Activated CD8-positive, alpha-beta memory T cell treated with anti-CD3 and anti-CD28 coated beads for 1 hour (primary cell): ENCODE results near the gene PMF1.
"Not testable (repeated sequence)": the region's sequence is repeated elsewhere in the genome, so short reads cannot be mapped to it uniquely, and the experiment has no call there.

ENCODE experiments used
- DNase-seq, 2 donors: peaks; one replicate each; pipeline ENCODE4 v3.0.0-alpha.2; 2020; ENCODE audit warnings: low read depth in 1 of 2; ENCODE audit errors: extremely low read depth in 1 of 2

The PMF1 gene

DNA sequence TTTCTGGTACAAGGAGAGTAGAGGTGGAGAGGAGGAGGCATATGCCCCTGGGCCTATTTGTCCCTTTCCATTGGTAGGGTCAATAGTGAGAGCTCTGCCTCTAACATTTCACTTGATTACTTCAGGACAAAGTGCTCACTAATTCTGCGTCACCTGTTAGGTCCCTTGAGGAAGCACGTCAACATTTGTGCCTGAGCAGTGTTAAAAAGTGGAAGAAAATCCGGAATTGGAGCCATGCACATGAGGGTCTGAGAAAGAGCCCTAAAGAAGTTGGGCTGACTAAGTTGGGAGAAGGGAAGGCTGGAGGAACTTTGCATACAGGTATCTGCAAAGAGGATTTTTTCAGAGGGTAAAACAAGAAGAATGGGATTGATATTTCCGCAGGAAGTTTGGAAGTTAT is 17.0 kb upstream of the PMF1 start:
- no peak for DNase-seq

DNA sequence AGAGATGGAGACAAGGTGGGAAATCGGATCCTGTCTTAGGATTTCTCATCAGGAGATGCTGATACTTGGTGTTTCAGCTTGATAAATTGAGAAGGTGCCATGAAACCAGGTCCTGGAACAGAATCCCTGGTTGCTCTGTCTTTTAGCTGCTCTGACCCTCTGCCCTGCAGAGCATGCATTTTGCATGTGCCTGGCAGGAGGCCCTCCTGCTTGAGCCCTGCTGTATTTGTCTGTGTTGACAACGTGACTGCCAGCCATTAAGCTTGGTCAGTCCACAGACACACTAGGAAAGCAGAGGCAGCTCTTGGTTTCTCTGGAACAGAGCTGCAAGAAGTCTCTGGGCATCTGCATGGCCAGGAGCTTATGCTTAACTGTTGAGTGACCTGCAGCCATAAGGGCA is 16.4 kb upstream of the PMF1 start:
- no peak for DNase-seq

DNA sequence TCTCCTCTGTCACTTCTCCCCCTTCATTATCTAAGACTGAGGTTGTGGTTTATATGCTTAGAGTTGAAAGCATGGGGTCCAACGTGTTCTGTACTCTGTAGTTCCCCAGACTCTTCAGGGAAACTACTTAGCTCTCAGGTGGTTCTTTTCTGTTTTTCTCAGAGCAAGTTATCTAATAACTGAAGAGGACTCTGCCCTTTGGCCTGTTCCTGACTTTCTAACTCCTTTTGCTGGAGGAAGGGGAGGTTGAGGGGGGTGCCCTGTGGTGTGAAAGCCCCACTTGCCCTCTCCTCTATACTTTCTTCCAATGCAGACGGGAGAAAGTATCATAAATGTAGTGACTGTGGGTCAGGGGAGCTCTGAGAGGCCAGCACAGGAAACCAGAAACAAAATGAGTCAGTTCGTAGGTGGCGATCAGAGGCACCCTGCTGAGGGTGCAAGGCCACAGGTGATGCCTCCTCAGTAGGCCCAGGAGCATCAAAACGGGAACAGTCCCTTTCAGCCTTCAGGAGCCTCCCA is 13.9 kb upstream of the PMF1 start:
- no peak for DNase-seq

DNA sequence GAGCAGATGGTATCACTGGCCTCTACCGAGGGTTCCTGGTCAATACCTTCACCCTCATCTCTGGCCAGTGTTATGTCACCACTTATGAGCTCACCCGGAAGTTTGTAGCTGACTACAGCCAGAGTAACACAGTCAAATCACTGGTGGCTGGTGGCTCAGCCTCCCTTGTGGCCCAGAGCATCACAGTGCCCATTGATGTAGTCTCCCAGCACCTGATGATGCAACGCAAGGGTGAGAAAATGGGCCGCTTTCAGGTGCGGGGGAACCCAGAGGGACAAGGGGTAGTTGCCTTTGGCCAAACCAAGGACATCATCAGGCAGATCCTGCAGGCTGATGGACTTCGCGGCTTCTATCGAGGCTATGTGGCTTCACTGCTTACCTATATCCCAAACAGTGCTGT is 12.8 kb upstream of the PMF1 start:
- DNase-seq: no peak

DNA sequence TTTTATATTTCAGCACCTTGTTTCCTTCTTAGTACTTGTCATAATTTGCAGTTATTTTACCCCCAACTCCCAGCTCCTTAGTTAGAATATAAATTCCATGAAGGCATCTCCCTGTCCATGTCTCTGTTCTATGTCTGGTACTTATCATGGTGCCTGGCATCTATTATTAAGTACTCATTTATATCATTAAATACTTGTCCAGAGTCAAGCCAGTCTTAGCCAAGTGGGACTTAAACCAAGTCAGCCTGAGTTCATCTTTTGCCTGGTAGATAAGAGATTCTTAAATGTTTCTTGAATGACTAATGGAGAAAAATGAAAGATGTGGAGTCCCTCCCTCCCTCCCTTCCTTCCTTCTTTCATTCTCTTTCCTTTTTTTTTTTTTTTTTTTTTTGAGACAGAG is 9.5 kb upstream of the PMF1 start:
- DNase-seq: no peak

DNA sequence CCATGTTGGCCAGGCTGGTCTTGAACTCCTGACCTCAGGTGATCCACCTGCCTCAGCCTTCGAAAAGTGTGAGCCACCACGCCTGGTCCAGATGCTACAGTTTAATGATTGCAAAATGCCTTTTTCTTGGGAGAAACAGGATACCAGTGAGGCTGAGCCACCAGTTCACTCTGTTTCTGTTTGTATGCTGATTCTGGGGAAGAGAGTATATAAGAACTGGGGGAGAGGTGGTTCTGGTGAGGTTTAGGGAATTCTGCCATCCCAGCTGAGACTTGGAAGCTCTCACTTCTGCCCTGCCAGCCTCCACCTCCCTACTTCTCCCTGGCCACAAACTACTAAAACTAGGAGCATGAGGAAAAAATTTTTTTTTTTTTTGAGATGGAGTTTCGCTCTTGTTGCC is 8.1 kb upstream of the PMF1 start:
- no peak for DNase-seq

DNA sequence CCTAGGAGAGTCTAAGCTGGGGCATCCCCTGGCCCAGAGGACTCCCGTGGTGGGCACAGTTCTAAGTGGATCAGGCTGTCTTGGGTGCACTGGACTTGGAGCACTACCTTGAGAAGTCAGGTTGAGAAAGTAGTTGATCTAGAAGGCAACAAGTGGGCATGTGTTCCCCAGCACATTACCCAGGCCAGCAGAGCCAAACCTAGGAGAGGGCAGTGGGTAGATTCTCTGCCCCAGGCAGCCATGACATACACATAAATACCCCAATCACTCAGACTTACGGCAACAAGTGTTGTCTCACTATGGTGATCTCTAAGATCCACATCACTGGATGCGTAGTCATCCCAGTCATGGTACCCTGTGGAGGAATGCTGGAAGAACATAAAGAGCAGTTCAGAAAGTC is 1.6 kb upstream of the PMF1 start:
- DNase-seq: no peak

DNA sequence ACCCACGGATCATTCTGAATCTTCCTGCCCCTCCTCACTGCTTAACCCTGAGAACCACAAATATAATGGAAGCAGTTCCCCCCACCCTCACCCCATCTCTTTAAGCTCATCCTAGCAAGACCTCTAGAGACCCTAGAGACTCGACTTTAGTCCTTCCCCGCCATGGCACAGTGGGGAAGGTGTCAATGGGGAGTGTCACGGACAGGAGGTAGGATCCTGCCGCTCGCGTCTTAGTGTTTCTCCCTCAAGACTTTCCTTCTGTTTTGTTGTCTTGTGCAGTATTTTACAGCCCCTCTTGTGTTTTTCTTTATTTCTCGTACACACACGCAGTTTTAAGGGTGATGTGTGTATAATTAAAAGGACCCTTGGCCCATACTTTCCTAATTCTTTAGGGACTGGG is 677 bp upstream of the PMF1 start:
- DNase-seq: no peak

DNA sequence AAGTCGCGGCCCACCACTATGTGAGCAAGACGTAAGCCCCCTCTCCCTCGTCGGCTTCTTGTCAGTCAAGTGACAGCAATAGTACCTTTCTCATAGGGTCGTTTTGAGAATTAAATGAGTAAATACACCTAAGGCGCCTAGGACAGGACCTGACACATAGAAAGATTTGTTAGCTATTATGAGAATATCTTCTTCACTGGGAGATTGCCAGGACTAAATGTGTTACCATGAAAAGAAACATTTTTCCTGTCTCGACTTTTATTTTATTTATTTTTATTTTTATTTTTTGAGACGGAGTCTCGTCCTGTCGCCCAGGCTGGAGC is 798 bp downstream of the PMF1 start:
- DNase-seq: no peak

DNA sequence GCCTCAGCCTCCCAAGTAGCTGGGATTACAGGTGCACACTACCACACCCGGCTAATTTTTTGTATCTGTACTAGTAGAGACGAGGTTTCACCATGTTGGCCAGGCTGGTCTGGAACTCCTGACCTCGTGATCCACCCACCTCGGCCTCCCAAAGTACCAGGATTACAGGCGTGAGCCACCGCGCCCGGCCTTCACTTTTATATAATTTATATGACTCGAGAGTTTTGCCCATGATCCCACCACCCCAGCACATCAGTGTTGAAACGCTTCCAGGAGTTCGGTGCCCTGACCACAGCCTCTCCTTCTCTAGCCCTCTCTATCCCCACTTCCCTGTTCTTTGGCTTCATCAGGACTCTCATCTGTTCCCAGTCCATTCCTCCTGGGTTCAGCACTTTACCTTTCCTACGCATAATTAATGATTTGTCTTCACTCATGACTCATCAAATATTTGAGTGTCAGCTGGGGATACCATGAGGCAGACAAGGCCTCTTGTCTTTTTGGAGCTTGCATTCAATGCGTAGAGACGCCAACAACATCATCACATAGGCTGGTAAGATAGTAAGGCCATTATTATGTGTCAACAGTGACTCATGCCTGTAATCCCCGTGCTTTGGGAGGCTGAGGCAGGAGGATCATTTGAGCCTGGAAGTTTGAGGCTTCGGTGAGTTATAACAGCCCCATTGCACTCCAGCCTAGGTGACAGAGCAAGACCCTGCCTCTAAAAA is 1.4 kb downstream of the PMF1 start:
- DNase-seq: no peak

DNA sequence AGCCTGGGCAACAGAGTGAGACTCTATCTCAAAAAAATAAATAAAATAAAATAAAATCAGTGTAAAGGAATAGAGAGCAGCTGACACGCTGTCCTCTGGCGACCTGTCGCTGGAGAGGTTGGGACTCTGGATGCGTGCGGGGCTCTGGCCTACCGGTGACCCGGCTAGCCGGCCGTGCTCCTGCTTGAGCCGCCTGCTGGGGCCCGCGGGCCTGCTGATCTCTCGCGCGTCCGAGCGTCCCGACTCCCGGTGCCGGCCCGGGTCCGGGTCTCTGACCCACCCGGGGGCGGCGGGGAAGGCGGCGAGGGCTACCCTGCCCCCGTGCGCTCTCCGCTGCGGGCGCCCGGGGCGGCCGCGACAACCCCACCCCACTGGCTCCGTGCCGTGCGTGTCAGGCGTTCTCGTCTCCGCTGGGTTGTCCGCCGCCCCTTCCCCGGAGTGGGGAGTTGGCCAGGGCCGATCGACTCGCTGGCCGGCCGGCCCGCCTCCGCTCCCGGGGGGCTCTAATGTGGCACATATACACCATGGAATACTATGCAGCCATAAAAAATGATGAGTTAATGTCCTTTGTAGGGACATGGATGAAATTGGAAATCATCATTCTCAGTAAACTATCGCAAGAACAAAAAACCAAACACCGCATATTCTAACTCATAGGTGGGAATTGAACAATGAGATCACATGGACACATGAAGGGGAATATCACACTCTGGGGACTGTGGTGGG is 3.7 kb downstream of the PMF1 start:
- not testable (repeated sequence) for DNase-seq

DNA sequence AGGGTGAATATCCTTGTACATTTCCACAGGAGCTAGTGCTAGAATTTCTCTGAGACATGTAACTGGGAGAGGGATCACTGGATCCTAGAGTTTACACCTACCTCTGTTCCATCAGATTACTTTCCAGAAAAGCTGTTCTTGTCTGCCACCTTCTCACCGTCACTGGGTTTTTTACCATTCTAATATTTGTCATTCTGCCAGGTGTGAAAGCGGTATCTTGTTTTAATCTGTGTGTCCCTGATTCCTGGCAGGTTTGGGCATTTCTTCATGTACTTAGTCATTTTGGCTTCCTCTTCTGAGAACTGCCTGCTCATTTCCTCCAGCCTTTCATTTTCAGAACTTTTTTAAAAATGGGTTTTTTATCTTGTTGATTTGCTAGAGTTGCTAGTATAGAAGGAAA is 5.1 kb downstream of the PMF1 start:
- DNase-seq: no peak

DNA sequence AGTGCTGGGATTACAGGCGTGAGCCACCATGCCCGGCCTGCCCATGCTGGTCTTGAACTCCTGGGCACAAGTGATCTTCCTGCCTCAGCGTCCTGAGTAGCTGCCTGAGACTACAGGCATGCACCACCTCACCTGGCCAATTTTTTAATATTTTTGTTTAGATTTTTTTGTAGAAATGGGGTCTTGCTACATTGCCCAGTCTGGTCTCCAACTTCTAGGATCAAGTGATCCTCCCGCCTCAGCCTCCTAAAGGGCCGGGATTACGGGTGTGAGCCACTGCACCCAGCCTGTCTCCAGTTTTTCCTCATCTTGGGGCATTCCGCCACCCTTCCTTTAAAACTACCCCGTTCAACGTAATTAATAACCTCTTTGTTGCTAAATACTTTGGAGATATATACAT is 7.4 kb downstream of the PMF1 start:
- no peak for DNase-seq

DNA sequence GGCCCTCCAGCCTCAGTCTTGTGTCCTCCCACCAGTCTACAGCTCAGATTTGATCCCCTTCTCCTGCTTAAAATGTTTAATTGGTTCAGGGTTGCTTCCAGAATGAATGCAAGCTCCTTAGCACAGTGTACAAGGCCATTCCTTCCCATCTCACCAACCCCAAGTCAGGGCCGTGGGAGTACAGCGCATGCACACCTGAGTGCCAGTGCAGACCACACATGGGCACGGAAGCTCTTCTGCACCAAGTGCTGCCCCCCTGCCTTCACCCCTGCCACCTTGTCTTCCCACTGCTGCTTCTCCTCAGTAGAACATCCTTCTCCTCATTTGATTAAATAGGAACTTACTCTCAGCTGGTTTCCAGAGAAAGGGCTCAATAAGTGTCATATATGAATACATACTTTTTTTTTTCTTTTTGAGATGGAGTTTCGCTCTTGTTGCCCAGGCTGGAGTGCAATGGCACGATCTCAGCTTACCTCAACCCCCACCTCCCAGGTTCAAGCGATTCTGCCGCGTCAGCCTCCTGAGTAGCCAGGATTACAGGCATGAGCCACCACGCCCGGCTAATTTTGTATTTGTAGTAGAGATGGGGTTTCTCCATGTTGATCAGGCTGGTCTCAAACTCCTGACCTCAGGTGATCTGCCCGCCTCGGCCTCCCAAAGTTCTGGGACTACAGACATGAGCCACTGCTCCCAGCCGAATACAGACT is 9.3 kb downstream of the PMF1 start:
- DNase-seq: no peak

DNA sequence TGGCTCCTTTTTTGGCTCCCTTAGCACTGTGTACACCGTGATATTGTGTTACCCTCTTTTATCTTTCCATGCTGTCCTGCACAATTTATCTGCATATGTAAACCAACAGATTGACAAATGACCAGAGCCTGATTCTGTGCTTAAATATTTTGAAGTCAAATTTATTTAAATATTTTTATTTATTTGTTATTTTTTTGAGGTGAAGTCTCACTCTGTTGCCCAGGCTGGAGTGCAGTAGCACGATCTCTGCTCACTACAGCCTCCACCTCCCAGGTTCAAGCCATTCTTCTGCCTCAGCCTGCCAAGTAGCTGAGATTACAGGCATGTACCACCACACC is 12.8 kb downstream of the PMF1 start:
- no peak for DNase-seq

DNA sequence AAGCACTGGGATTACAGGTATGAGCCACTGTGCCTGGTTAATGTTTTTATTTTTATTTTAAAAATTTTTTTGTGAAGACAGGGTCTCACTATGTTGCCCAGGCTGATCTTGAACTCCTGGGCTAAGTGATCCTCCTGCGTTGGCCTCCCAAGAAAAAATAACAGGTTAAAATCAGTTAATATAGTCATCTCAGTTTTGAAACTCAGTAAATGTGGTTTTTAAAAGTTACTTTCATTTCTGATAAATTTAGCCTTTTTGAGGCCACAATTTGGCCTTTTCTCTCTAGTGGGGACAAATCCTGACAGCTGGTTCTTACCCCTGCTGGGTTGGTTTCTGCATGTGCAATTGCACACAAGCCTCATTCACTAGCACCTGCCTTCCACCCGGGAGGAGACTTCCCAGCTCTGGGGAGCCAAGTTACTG is 13.3 kb downstream of the PMF1 start:
- DNase-seq: no peak

DNA sequence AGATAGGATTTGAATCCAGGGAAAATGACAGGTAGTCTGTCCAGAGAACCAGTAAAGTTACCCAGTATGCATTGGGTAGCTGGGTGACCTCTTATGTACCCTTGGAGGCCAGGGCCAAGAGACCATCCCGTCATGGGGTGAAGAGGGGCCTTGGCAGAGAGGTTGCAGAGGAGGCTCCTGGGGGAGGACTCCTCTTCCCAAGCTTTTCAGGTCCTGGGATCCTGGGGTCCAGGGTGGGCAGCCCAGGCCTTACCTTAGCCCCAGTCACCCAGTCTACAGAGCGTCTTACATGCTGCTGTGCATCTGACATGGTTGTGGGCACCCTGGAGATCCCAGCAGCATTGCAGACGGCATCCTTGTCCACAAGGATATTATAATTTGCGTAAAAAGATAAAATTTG is 14.0 kb downstream of the PMF1 start:
- DNase-seq: no peak

DNA sequence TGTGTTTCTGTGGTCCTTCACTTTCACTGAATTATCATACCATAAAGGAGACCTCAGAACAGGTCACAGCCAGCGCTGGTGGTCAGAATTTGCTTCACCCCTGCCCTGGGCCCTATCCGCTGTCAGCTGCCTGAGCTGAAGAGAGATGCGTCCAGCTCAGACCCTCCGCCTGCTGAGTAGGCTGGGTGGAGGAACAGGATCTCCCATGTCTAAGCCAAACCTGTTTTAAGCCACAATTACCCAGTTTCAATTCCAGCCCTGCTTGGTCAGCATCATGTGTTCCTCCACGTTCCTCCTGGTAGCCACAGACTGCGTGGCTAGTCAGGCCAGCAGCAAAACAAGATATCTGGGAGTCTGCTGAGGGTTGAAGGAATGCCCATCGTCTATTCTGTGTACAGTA is 15.7 kb downstream of the PMF1 start:
- DNase-seq: no peak

DNA sequence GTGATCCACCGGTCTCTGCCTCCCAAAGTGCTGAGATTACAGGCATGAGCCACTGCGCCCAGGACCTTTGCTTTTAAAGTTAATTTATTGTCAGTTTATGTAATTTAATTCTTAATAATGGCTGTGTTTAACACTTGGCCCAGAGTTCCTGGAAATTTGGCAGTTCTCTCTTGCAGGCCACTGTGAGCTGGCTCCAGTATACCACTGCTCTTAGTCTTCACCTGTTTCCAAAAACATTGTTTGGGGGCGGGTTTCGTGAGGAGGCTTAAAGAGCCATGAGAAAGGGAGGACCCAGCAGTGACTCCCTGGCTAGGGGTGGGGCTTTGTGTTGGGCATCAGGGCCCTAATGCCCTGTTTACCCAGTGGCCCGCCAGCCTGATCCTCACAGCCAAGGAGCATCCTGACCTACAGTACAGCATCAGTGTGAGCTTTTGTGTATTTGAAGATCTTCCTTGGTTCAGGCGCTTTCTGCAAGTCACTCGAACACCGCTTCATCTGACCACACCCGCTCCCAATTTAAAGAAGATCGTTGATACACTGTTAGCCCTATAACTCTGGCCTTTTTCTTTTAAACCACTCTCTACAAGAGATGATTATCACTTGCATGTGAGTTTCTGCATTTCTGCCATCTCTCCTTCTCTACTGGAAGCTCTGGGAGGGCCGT is 17.1 kb downstream of the PMF1 start:
- DNase-seq: no peak

DNA sequence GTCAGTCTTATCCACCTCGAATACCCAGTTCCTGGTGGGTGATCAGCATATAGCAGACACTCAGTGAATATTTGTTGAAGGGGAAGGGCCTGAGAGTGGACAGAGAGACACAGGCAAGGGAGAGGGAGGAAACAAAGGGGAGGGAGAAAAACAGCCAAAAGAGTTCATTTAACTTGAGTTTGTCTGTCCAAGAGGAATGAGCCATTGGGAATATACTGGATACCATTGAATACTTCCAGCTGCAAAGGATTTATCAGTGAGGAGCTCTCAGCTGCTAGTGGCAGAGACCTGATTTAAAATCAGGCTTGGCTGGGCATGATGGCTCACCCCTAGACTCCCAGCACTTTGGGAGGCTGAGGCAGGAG is 17.6 kb downstream of the PMF1 start:
- no peak for DNase-seq

DNA sequence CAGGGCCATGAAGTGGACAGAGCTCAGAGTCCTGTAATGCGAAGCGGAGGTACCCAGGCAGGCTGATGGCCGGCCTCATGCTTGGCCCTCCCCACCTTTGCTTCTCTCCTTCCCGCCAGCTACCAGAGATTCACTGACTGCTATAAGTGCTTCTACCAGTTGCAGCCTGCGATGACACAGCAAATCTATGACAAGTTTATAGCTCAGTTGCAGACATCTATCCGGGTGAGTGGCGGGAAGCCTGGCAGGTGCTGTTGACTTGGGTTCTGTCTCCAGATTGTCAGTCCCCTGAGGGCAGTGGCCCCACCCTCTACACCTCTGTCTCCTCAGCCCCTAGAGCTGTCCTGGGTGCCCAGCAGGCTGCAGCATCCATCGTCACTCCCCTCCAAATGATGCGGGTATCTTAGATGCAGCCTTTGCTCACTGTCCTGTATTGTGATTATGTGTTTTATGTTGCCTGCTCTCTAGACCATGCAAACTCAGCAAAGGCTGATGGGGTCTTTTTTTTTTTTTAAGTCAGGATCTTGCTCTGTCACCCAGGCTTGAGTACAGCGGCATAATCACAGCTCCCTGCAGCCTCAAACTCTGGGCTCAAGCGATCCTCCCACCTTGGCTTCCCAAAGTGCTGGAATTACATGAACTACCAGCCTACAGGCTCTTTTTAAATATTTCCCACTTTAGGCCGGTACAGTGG is 19.5 kb downstream of the PMF1 start:
- no peak for DNase-seq
